Measurements from ENCODE around the gene BCAS1. TPM values are rescaled to one million over a fixed set of nuclear protein-coding genes. Genes with fewer than 3 reads are reported as not detected.

BCAS1 gene
- total and polyA plus RNA-seq, 7 experiments from 2014 or later = 0.05 to 0.16 (median 0.10) TPM; not detected in 4

- DNase-seq (no peak), ATAC-seq (peak; percentile 86)
- Histone ChIP-seq H3K9me3 (ENCODE audit: control insufficient read depth in 2 of 3, low read length in 3 of 3) (no peaks in the 10 kb centered on the region), H3K36me3 (ENCODE audit: control insufficient read depth in 2 of 3, insufficient read depth in 3 of 3, low read length in 3 of 3) (no peaks in the 10 kb centered on the region), H3K27ac (ENCODE audit: low read depth, low read length) (no peak overlapping the region), H3K4me1 (ENCODE audit: control insufficient read depth in 2 of 2, insufficient read depth in 2 of 2, low read length in 2 of 2) (peaks cover 0 to 5% of the 10 kb centered on the region in 2 donors), H3K4me3 (ENCODE audit: low read length) (no peak overlapping the region), H3K27me3 (ENCODE audit: control insufficient read depth in 2 of 2, insufficient read depth in 2 of 2, low read length in 2 of 2) (no peaks in the 10 kb centered on the region)
- H3K27ac Mint-ChIP-seq = peak overlapping the region in 4 of 9 donors; percentile 38 to 75 (median 52)
- no peaks in the 10 kb centered on the region for H3K27me3 Mint-ChIP-seq
- peaks cover 12 to 43% (median 20%) of the 10 kb centered on the region in 7 donors for H3K4me1 Mint-ChIP-seq
- peak overlapping the region in 1 of 10 donors; percentile 15 for H3K4me3 Mint-ChIP-seq
- H3K9me3 Mint-ChIP-seq = peaks cover 0 to 1% (median 0%) of the 10 kb centered on the region in 11 donors
- ChIA-PET CTCF (interaction anchor here (0.6 to 0.9 kb wide), 2 partner anchors 9 to 517 kb away, joined by 3 to 4 read pairs; no protein-coding TSS in a partner anchor), POLR2A (interaction anchor here (1.7 kb wide), 1 partner anchor 11 kb away, joined by 7 read pairs; no protein-coding TSS in a partner anchor)
- peaks cover 0 to 3% (median 0%) of the 10 kb centered on the region in 5 donors for H3K36me3 Mint-ChIP-seq
- intact Hi-C loops (cut with micrococcal nuclease) = no loop called here
Measured at GRCh38 chr20:53926428-53927028, 143.9 kb downstream of the BCAS1 start.

- H3K27ac Mint-ChIP-seq = peak overlapping the region in 1 of 9 donors; percentile 55
- no peaks in the 10 kb centered on the region for H3K36me3 ChIP-seq (ENCODE audit: control insufficient read depth in 2 of 3, insufficient read depth in 3 of 3, low read length in 3 of 3)
- ChIA-PET POLR2A (interaction anchor here (1.7 kb wide), 1 partner anchor 10 kb away, joined by 7 read pairs; no protein-coding TSS in a partner anchor), CTCF (interaction anchor here (0.9 to 1.1 kb wide), 2 partner anchors 10 to 14 kb away, joined by 4 to 6 read pairs; no protein-coding TSS in a partner anchor)
- no peaks in the 10 kb centered on the region for H3K27me3 Mint-ChIP-seq
- H3K36me3 Mint-ChIP-seq = peaks cover 0 to 3% (median 0%) of the 10 kb centered on the region in 5 donors
- no peaks in the 10 kb centered on the region for H3K27me3 ChIP-seq (ENCODE audit: control insufficient read depth in 2 of 2, insufficient read depth in 2 of 2, low read length in 2 of 2)
- H3K4me1 Mint-ChIP-seq = peaks cover 10 to 37% (median 19%) of the 10 kb centered on the region in 7 donors
- peak overlapping the region in 1 of 10 donors; percentile 15 for H3K4me3 Mint-ChIP-seq
- intact Hi-C loops (cut with micrococcal nuclease) = no loop called here
- ATAC-seq (no peak), DNase-seq (no peak)
- no peak overlapping the region for H3K4me3 ChIP-seq (ENCODE audit: low read length)
- peaks cover 0 to 1% (median 0%) of the 10 kb centered on the region in 11 donors for H3K9me3 Mint-ChIP-seq
- no peak overlapping the region for H3K27ac ChIP-seq (ENCODE audit: low read depth, low read length)
- no peaks in the 10 kb centered on the region for H3K9me3 ChIP-seq (ENCODE audit: control insufficient read depth in 2 of 3, low read length in 3 of 3)
- peaks cover 0 to 5% of the 10 kb centered on the region in 2 donors for H3K4me1 ChIP-seq (ENCODE audit: control insufficient read depth in 2 of 2, insufficient read depth in 2 of 2, low read length in 2 of 2)
Measured at GRCh38 chr20:53925651-53926401, 144.6 kb downstream of the BCAS1 start.

GRCh38 chr20:53923566-53924369 lies 146.6 kb downstream of the BCAS1 start:
- peaks cover 0 to 5% of the 10 kb centered on the region in 2 donors for H3K4me1 ChIP-seq (ENCODE audit: control insufficient read depth in 2 of 2, insufficient read depth in 2 of 2, low read length in 2 of 2)
- H3K4me3 ChIP-seq (ENCODE audit: low read length) = no peak overlapping the region
- Mint-ChIP-seq H3K4me3 (no peak overlapping the region), H3K27ac (peak overlapping the region in 1 of 9 donors; percentile 8), H3K27me3 (no peaks in the 10 kb centered on the region), H3K36me3 (peaks cover 0 to 3% (median 0%) of the 10 kb centered on the region in 5 donors), H3K4me1 (peaks cover 6 to 24% (median 13%) of the 10 kb centered on the region in 7 donors), H3K9me3 (peaks cover 0 to 1% (median 0%) of the 10 kb centered on the region in 11 donors)
- ChIA-PET CTCF (interaction anchor here (0.6 kb wide), 2 partner anchors 18 to 108 kb away, joined by 3 read pairs; no protein-coding TSS in a partner anchor), POLR2A (interaction anchor here (0.5 to 1.1 kb wide), 3 partner anchors 9 to 784 kb away, joined by 3 to 4 read pairs (median 3); no protein-coding TSS in a partner anchor)
- no peak for ATAC-seq
- H3K9me3 ChIP-seq (ENCODE audit: control insufficient read depth in 2 of 3, low read length in 3 of 3) = no peaks in the 10 kb centered on the region
- intact Hi-C loops (cut with micrococcal nuclease) = no loop called here
- H3K27me3 ChIP-seq (ENCODE audit: control insufficient read depth in 2 of 2, insufficient read depth in 2 of 2, low read length in 2 of 2) = no peaks in the 10 kb centered on the region
- H3K27ac ChIP-seq (ENCODE audit: low read depth, low read length) = no peak overlapping the region
- no peak for DNase-seq
- no peaks in the 10 kb centered on the region for H3K36me3 ChIP-seq (ENCODE audit: control insufficient read depth in 2 of 3, insufficient read depth in 3 of 3, low read length in 3 of 3)

GRCh38 chr20:53922901-53923314 lies 147.5 kb downstream of the BCAS1 start:
- H3K4me3 Mint-ChIP-seq = no peak overlapping the region
- H3K27me3 ChIP-seq (ENCODE audit: control insufficient read depth in 2 of 2, insufficient read depth in 2 of 2, low read length in 2 of 2) = no peaks in the 10 kb centered on the region
- no peaks in the 10 kb centered on the region for H3K27me3 Mint-ChIP-seq
- peak; percentile 68 for ATAC-seq
- H3K4me1 ChIP-seq (ENCODE audit: control insufficient read depth in 2 of 2, insufficient read depth in 2 of 2, low read length in 2 of 2) = peaks cover 0 to 5% of the 10 kb centered on the region in 2 donors
- intact Hi-C loops (cut with micrococcal nuclease) = no loop called here
- H3K27ac Mint-ChIP-seq = peak overlapping the region in 1 of 9 donors; percentile 59
- H3K9me3 ChIP-seq (ENCODE audit: control insufficient read depth in 2 of 3, low read length in 3 of 3) = no peaks in the 10 kb centered on the region
- H3K9me3 Mint-ChIP-seq = peaks cover 0 to 1% (median 0%) of the 10 kb centered on the region in 11 donors
- POLR2A ChIA-PET = interaction anchor here (1.1 kb wide), 1 partner anchor 10 kb away, joined by 3 read pairs; no protein-coding TSS in a partner anchor
- CTCF ChIA-PET = no interaction called here
- H3K4me3 ChIP-seq (ENCODE audit: low read length) = no peak overlapping the region
- H3K36me3 ChIP-seq (ENCODE audit: control insufficient read depth in 2 of 3, insufficient read depth in 3 of 3, low read length in 3 of 3) = no peaks in the 10 kb centered on the region
- H3K4me1 Mint-ChIP-seq = peaks cover 6 to 24% (median 13%) of the 10 kb centered on the region in 7 donors
- no peak overlapping the region for H3K27ac ChIP-seq (ENCODE audit: low read depth, low read length)
- H3K36me3 Mint-ChIP-seq = peaks cover 0 to 3% (median 0%) of the 10 kb centered on the region in 5 donors
- no peak for DNase-seq

- POLR2A ChIA-PET = no interaction called here
- Mint-ChIP-seq H3K27ac (no peak overlapping the region), H3K4me3 (no peak overlapping the region), H3K9me3 (peaks cover 0 to 1% (median 0%) of the 10 kb centered on the region in 11 donors), H3K27me3 (no peaks in the 10 kb centered on the region), H3K36me3 (peaks cover 0 to 5% (median 0%) of the 10 kb centered on the region in 5 donors), H3K4me1 (peaks cover 0 to 25% (median 8%) of the 10 kb centered on the region in 7 donors)
- H3K4me1 ChIP-seq (ENCODE audit: control insufficient read depth in 2 of 2, insufficient read depth in 2 of 2, low read length in 2 of 2) = peaks cover 0 to 5% of the 10 kb centered on the region in 2 donors
- no peak for DNase-seq
- CTCF ChIA-PET = interaction anchor here (0.6 kb wide), 1 partner anchor 75 kb away, joined by 3 read pairs; no protein-coding TSS in a partner anchor
- H3K9me3 ChIP-seq (ENCODE audit: control insufficient read depth in 2 of 3, low read length in 3 of 3) = no peaks in the 10 kb centered on the region
- no peak for ATAC-seq
- no peaks in the 10 kb centered on the region for H3K27me3 ChIP-seq (ENCODE audit: control insufficient read depth in 2 of 2, insufficient read depth in 2 of 2, low read length in 2 of 2)
- intact Hi-C loops (cut with micrococcal nuclease) = no loop called here
- H3K36me3 ChIP-seq (ENCODE audit: control insufficient read depth in 2 of 3, insufficient read depth in 3 of 3, low read length in 3 of 3) = no peaks in the 10 kb centered on the region
- no peak overlapping the region for H3K4me3 ChIP-seq (ENCODE audit: low read length)
- H3K27ac ChIP-seq (ENCODE audit: low read depth, low read length) = no peak overlapping the region
Measured at GRCh38 chr20:53921443-53921973, 148.9 kb downstream of the BCAS1 start.

Data from naive thymus-derived CD4-positive, alpha-beta T cell (primary cell).